Fibroblast of pulmonary artery (primary cell): ENCODE results near the gene PDRG1.
"Not testable (repeated sequence)": the region's sequence is repeated elsewhere in the genome, so short reads cannot be mapped to it uniquely, and the experiment has no call there.

Source experiments
- DNase-seq: peaks from one replicate; pipeline ENCODE4 v3.0.0-alpha.2; 2010; ENCODE audit warnings: low read depth
- H3K4me3 ChIP-seq: replicated peaks from 2 replicates; pipeline ENCODE4 v1.5.1; 2011; ENCODE audit warnings: low read depth, mild to moderate bottlenecking, control low read depth, low read length, moderate library complexity
- CTCF ChIP-seq: IDR thresholded peaks from 2 replicates; pipeline ENCODE4 v1.5.1; 2011; ENCODE audit warnings: mild to moderate bottlenecking, control low read depth, low read length, inconsistent platforms; ENCODE audit errors: missing control alignments

The PDRG1 gene

GRCh38 chr20:31930779-31931178, 21.1 kb downstream of the PDRG1 start:
- H3K4me3 ChIP-seq = no peak overlapping the region
- no peak for DNase-seq
- TF ChIP-seq CTCF = no peak

- not testable (repeated sequence) for DNase-seq, H3K4me3 ChIP-seq
Measured at GRCh38 chr20:31929631-31930030, 22.2 kb downstream of the PDRG1 start.

- DNase-seq = no peak
- no peak overlapping the region for H3K4me3 ChIP-seq
- no peak for TF ChIP-seq CTCF
Measured at GRCh38 chr20:31927627-31928159, 24.2 kb downstream of the PDRG1 start.

GRCh38 chr20:31926493-31926892, 25.4 kb downstream of the PDRG1 start:
- no peak for TF ChIP-seq CTCF
- H3K4me3 ChIP-seq = no peak overlapping the region
- DNase-seq = no peak

- no peak for TF ChIP-seq CTCF
- no peak for DNase-seq
- H3K4me3 ChIP-seq = no peak overlapping the region
Measured at GRCh38 chr20:31925631-31926030, 26.2 kb downstream of the PDRG1 start.

- no peak for DNase-seq
- H3K4me3 ChIP-seq = no peak overlapping the region
- no peak for TF ChIP-seq CTCF
Measured at GRCh38 chr20:31924561-31924960, 27.3 kb downstream of the PDRG1 start.

GRCh38 chr20:31923388-31924331, 28.2 kb downstream of the PDRG1 start:
- peak; percentile 2 for DNase-seq
- no peak for TF ChIP-seq CTCF
- H3K4me3 ChIP-seq = no peak overlapping the region
